K562 (cell line): Measurements from ENCODE around the gene IKBKG. TPM values are rescaled to one million over a fixed set of nuclear protein-coding genes. Genes with fewer than 3 reads are reported as not detected.

Experiments
- ATAC-seq: fragments of 200-7000 bp; cut with Tn5 transposase; 3 replicates; pipeline ENCODE4 v1.9.1; 2020; ENCODE audit warnings: moderate library complexity
- BruUV-seq: library from RNA; stranded (reverse); fragments of 400-500 nt; replicated peaks from 2 replicates; lab custom pipeline; 2021; lab: Mats Ljungman, UMichigan
- CTCF ChIA-PET: fragments of 300-600 bp; formaldehyde crosslinking; extraction: SDS; loops from one replicate; lab custom pipeline; 2021; ENCODE audit warnings: low intra/inter-chr PET ratio; lab: Yijun Ruan, JAX
- POLR2A ChIA-PET: fragments of 300-600, 350-650 bp; sonication (Branson Sonifier 250); formaldehyde crosslinking; extraction: SDS; loops from one replicate; lab custom pipeline; 2021; ENCODE audit warnings: antibody characterized with exemption, inconsistent platforms; lab: Yijun Ruan, JAX
- DNase-seq, 4 experiments: peaks; one replicate each; pipeline versions ENCODE4 v3.0.0 to v3.0.0-alpha.2; 2011 to 2018; ENCODE audit warnings: low spot score in 3 of 4, mixed read lengths in 3 of 4; ENCODE audit errors: extremely low read depth in 1 of 4
- FAIRE-seq: peaks from 2 replicates; lab custom pipeline; 2011; peaks lifted over from hg19 to GRCh38; lab: Jason Lieb, UNC
- H2AFZ ChIP-seq: 2 replicates; pipeline ENCODE4 v1.6.0; 2011; ENCODE audit warnings: low read depth, low read length, control low read depth, inconsistent platforms
- H3K27ac ChIP-seq: fragments of 200-600 bp; 3 replicates; pipeline ENCODE4 v1.8.0; 2011; ENCODE audit warnings: low read depth, mild to moderate bottlenecking, control low read depth, inconsistent platforms, low read length, moderate library complexity, mixed read lengths; ENCODE audit errors: extremely low read depth
- H3K27me3 ChIP-seq, 2 experiments: fragments of 300-600 bp in 1 of 2; 2 replicates in 1 of 2; 3 replicates in 1 of 2; pipeline versions ENCODE4 v1.6.0 to v1.8.0; 2011; ENCODE audit warnings: inconsistent platforms in 2 of 2, low read length in 2 of 2, mild to moderate bottlenecking in 1 of 2, mixed read lengths in 1 of 2, moderate library complexity in 1 of 2; ENCODE audit not compliant: control insufficient read depth in 2 of 2, insufficient read depth in 2 of 2
- H3K36me3 ChIP-seq: fragments of 300-600 bp; 3 replicates; pipeline ENCODE4 v1.8.0; 2011; ENCODE audit warnings: mild to moderate bottlenecking, low read length, inconsistent platforms; ENCODE audit not compliant: control insufficient read depth, insufficient read depth
- H3K4me1 ChIP-seq, 2 experiments: fragments of 200-600 bp in 1 of 2; replicated peaks in 1 of 2; 2 replicates in 1 of 2; 3 replicates in 1 of 2; pipeline versions ENCODE4 v1.5.1 to v1.8.0; 2011; ENCODE audit warnings: inconsistent platforms in 2 of 2, low read length in 2 of 2, mild to moderate bottlenecking in 1 of 2, mixed read lengths in 1 of 2, moderate library complexity in 1 of 2; ENCODE audit not compliant: control insufficient read depth in 2 of 2, insufficient read depth in 2 of 2
- H3K4me2 ChIP-seq: 2 replicates; pipeline ENCODE4 v1.6.1; 2011; ENCODE audit warnings: low read length, control low read depth, inconsistent platforms, mixed read lengths; ENCODE audit not compliant: insufficient read depth
- H3K4me3 ChIP-seq: fragments of 200-600 bp; sonication (generic), shearing (Covaris generic); 2 replicates; pipeline ENCODE4 v1.5.1; 2016; ENCODE audit warnings: control low read depth, inconsistent platforms
- H3K79me2 ChIP-seq: fragments of 200-600 bp; 3 replicates; pipeline ENCODE4 v1.8.0; 2011; ENCODE audit warnings: low read length, inconsistent platforms; ENCODE audit not compliant: control insufficient read depth, insufficient read depth
- H3K9ac ChIP-seq, 2 experiments: 2 replicates each; pipeline versions ENCODE4 v1.6.0 to v1.6.1; 2011; ENCODE audit warnings: low read depth in 2 of 2, low read length in 2 of 2, control low read depth in 1 of 2, inconsistent platforms in 1 of 2, mild to moderate bottlenecking in 1 of 2, mixed read lengths in 1 of 2; ENCODE audit not compliant: insufficient read depth in 1 of 2
- H3K9me1 ChIP-seq: one replicate; pipeline ENCODE4 v1.6.0; 2011; ENCODE audit warnings: inconsistent platforms, mild to moderate bottlenecking, low read length, moderate library complexity; ENCODE audit not compliant: control insufficient read depth, insufficient read depth
- H3K9me3 ChIP-seq: replicated peaks from 2 replicates; pipeline ENCODE4 v1.5.1; 2011; ENCODE audit warnings: low read depth, low read length, inconsistent platforms; ENCODE audit not compliant: control insufficient read depth, insufficient read depth
- H4K20me1 ChIP-seq: replicated peaks from 2 replicates; pipeline ENCODE4 v1.6.1; 2011; ENCODE audit warnings: low read length, inconsistent platforms, mixed read lengths; ENCODE audit not compliant: control insufficient read depth, insufficient read depth
- BMI1 ChIP-seq: fragments of 150-350 bp; IDR thresholded peaks from 2 replicates; pipeline ENCODE4 v1.6.1; 2014; ENCODE audit warnings: low read length
- KLF13 ChIP-seq: fragments of 450-650 bp; IDR thresholded peaks from 2 replicates; pipeline ENCODE4 v1.6.1; 2016; ENCODE audit warnings: missing genetic modification characterization, low read depth, mild to moderate bottlenecking, missing compliant biosample characterization, moderate library complexity, borderline replicate concordance
- RBFOX2 ChIP-seq: fragments of 200-400 bp; formaldehyde crosslinking; IDR thresholded peaks from 2 replicates; pipeline ENCODE4 v1.6.1; 2017; ENCODE audit warnings: low read depth, mild to moderate bottlenecking, low read length, moderate library complexity
- SNRNP70 ChIP-seq: fragments of 200-400 bp; formaldehyde crosslinking; optimal IDR thresholded peaks from 2 replicates; pipeline ENCODE3; 2017; ENCODE audit warnings: low read depth, low read length
- TAF1 ChIP-seq: IDR thresholded peaks from 2 replicates; pipeline ENCODE4 v1.6.1; 2011; ENCODE audit warnings: mild to moderate bottlenecking, low read length, moderate library complexity; ENCODE audit not compliant: insufficient read depth, control insufficient read depth, severe bottlenecking; ENCODE audit errors: extremely low read depth
- TAF15 ChIP-seq: fragments of 200-400 bp; formaldehyde crosslinking; IDR thresholded peaks from 2 replicates; pipeline ENCODE4 v1.6.1; 2017; ENCODE audit warnings: mild to moderate bottlenecking, low read depth, low read length, moderate library complexity
- U2AF1 ChIP-seq: fragments of 200-400 bp; formaldehyde crosslinking; optimal IDR thresholded peaks from 2 replicates; pipeline ENCODE3; 2017; ENCODE audit warnings: mild to moderate bottlenecking, low read depth, low read length, moderate library complexity
- ZNF316 ChIP-seq: fragments of 450-650 bp; IDR thresholded peaks from 2 replicates; pipeline ENCODE4 v1.6.1; 2016
- WGBS: fragments of 100-300 bp; shearing (Covaris generic); methylation state at CpG from one replicate; pipeline ENCODE4 v1.1.6; 2016; ENCODE audit warnings: low coverage, mixed read lengths; ENCODE audit not compliant: insufficient coverage; ENCODE audit errors: missing lambda C conversion rate; 5-methylcytosine and 5-hydroxymethylcytosine counted together
- in situ Hi-C: fragments of 300-500 bp; cut with MboI; formaldehyde crosslinking; loops from 4 replicates; pipeline ENCODE4 v1.15.0; 2018; ENCODE audit warnings: inconsistent platforms, mixed read lengths
- intact Hi-C: fragments of 100-400 bp; cut with micrococcal nuclease; formaldehyde crosslinking; loops from 2 replicates; pipeline ENCODE4 v1.14.2; 2022
- polyA plus RNA-seq, 8 experiments: library from polyadenylated mRNA; depleted of rRNA in 4 of 8; stranded (reverse) in 5 of 8; unstranded in 3 of 8; fragments of >200 nt; fragmentation: Nextera tagmentation in 2 of 8; fragmentation: Illumina TruSeq in 1 of 8; extraction: Ambion mirVana in 2 of 8; extraction: Trizol in 1 of 8; gene quantifications; 2 replicates each; pipeline versions ENCODE4 v1.2.1 to v1.2.3, GENCODE V29; 2011 to 2014; ENCODE audit warnings: inconsistent platforms in 1 of 8, missing spikeins in 1 of 8
- total RNA-seq, 7 experiments: library from RNA; depleted of rRNA in 6 of 7; stranded (reverse); fragments of >200 nt in 6 of 7; fragmentation: Illumina TruSeq in 2 of 7; extraction: Trizol in 2 of 7; gene quantifications; 2 replicates each; pipeline versions ENCODE4 v1.2.1 to v1.2.3, GENCODE V29; 2011 to 2021; ENCODE audit warnings: low replicate concordance in 1 of 7
- TF ChIP-seq, protein P1 (sequence below), 2 experiments: fragments of 450-650 bp; formaldehyde crosslinking in 1 of 2; IDR thresholded peaks; 2 replicates each; pipeline versions ENCODE4 v1.4.0 to v1.6.1; 2014 to 2020; ENCODE audit warnings: mild to moderate bottlenecking in 2 of 2, borderline replicate concordance in 1 of 2, low read depth in 1 of 2
- TF ChIP-seq, protein P2 (sequence below): fragments of 250-450 bp; sonication (Bioruptor Pico); IDR thresholded peaks from 2 replicates; pipeline ENCODE4 v1.8.0; 2021; ENCODE audit warnings: borderline replicate concordance, mild to moderate bottlenecking, moderate library complexity; ENCODE audit not compliant: poor library complexity, severe bottlenecking

The IKBKG gene
- total and polyA plus RNA-seq, 9 of the 15 experiments (the other 6 are each of a cell fraction or from before 2014, with no cell fraction given) = 0.68 to 60.0 (median 21.9) TPM

DNA sequence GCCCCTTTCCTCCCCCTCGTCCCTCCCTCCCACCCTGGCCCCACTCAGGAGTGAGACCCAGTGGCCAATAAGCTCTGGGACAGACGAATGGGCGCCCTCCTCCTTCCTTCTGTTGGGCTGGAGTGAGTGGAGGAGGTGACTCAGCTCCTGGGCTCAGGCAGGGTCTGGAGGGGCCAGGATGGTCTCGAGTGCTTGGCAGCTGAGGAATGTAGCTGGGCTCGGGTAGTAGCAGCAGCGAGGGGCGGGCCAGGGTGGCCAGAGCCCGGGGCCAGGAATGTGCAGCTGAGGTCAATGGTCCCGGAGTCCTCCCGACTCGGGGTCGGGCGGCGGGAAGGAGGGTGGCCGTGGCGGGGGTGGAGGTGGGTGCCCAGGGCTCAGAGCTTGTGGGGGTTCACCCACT, 15.8 kb upstream of the IKBKG start:
- no TSS peak for BruUV-seq
- Histone ChIP-seq H3K4me3 (no peak overlapping the region), H3K9ac (no peak overlapping the region), H2AFZ (no peak overlapping the region), H4K20me1 (no peaks in the 10 kb centered on the region), H3K36me3 (peaks cover 56% of the 10 kb centered on the region; the same call in 2 of the 3 replicates), H3K27ac (no peak overlapping the region), H3K9me1 (no peaks in the 10 kb centered on the region), H3K9me3 (no peaks in the 10 kb centered on the region), H3K27me3 (no peaks in the 10 kb centered on the region), H3K79me2 (peaks cover 10% of the 10 kb centered on the region), H3K4me2 (no peak overlapping the region), H3K4me1 (peaks cover 11 to 37% of the 10 kb centered on the region in 2 experiments; a peak in 4 of 5 replicates)
- DNase-seq (no peak), FAIRE-seq (no peak), ATAC-seq (no peak)
- 100% methylated on average over 2 of the region's 16 CpGs for WGBS
- in situ Hi-C loops (loop anchor here (10.0 to 25.0 kb wide), 3 partner anchors 127 to 369 kb away; partner anchors contain the start of genes DNASE1L1, EMD and FLNA), intact Hi-C loops (no loop called here)
- no peak for TF ChIP-seq SNRNP70
- no peak for TF ChIP-seq TAF15
- no peak for TF ChIP-seq U2AF1
- TF ChIP-seq TAF1 = no peak
- TF ChIP-seq ZNF316 = no peak
- TF ChIP-seq KLF13 (tag) = no peak
- no peak for TF ChIP-seq BMI1
- TF ChIP-seq, protein P1, sequence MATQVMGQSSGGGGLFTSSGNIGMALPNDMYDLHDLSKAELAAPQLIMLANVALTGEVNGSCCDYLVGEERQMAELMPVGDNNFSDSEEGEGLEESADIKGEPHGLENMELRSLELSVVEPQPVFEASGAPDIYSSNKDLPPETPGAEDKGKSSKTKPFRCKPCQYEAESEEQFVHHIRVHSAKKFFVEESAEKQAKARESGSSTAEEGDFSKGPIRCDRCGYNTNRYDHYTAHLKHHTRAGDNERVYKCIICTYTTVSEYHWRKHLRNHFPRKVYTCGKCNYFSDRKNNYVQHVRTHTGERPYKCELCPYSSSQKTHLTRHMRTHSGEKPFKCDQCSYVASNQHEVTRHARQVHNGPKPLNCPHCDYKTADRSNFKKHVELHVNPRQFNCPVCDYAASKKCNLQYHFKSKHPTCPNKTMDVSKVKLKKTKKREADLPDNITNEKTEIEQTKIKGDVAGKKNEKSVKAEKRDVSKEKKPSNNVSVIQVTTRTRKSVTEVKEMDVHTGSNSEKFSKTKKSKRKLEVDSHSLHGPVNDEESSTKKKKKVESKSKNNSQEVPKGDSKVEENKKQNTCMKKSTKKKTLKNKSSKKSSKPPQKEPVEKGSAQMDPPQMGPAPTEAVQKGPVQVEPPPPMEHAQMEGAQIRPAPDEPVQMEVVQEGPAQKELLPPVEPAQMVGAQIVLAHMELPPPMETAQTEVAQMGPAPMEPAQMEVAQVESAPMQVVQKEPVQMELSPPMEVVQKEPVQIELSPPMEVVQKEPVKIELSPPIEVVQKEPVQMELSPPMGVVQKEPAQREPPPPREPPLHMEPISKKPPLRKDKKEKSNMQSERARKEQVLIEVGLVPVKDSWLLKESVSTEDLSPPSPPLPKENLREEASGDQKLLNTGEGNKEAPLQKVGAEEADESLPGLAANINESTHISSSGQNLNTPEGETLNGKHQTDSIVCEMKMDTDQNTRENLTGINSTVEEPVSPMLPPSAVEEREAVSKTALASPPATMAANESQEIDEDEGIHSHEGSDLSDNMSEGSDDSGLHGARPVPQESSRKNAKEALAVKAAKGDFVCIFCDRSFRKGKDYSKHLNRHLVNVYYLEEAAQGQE (IDR thresholded peaks at IDR 0.05; ENCODE audit: borderline replicate concordance) = no peak
- TF ChIP-seq, protein P1 (CRISPR knock-in tag; IDR thresholded peaks at IDR 0.05; ENCODE audit: low read depth) = no peak
- no peak for TF ChIP-seq RBFOX2
- TF ChIP-seq, protein P2, sequence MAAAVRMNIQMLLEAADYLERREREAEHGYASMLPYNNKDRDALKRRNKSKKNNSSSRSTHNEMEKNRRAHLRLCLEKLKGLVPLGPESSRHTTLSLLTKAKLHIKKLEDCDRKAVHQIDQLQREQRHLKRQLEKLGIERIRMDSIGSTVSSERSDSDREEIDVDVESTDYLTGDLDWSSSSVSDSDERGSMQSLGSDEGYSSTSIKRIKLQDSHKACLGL (CRISPR knock-in tag) = no peak
- POLR2A ChIA-PET = interaction anchor here (0.6 to 4.4 kb wide), 4 partner anchors 11 to 168 kb away, joined by 3 to 35 read pairs (median 6); partner anchors contain the start of gene RPL10
- CTCF ChIA-PET = no interaction called here
